ENCODE measurements around the gene CTDP1.
"Not testable (repeated sequence)": the region's sequence is repeated elsewhere in the genome, so short reads cannot be mapped to it uniquely, and the experiment has no call there.

Gene CTDP1

GRCh38 chr18:79720359-79720733, 40.7 kb downstream of the CTDP1 start:
- no peak for DNase-seq

- no peak for DNase-seq
Measured at GRCh38 chr18:79723036-79723435, 43.4 kb downstream of the CTDP1 start.

- no peak for DNase-seq
Measured at GRCh38 chr18:79723628-79724027, 44.0 kb downstream of the CTDP1 start.

- no peak for DNase-seq
Measured at GRCh38 chr18:79724299-79725080, 44.9 kb downstream of the CTDP1 start.

- no peak for DNase-seq
Measured at GRCh38 chr18:79725486-79725885, 45.9 kb downstream of the CTDP1 start.

GRCh38 chr18:79726721-79727120, 47.1 kb downstream of the CTDP1 start:
- DNase-seq, result no peak

- DNase-seq, result no peak
Measured at GRCh38 chr18:79727211-79727610, 47.6 kb downstream of the CTDP1 start.

GRCh38 chr18:79728931-79729586, 49.5 kb downstream of the CTDP1 start:
- no peak for DNase-seq

- no peak for DNase-seq
Measured at GRCh38 chr18:79729611-79730010, 50.0 kb downstream of the CTDP1 start.

GRCh38 chr18:79730804-79731203, 51.2 kb downstream of the CTDP1 start:
- no peak for DNase-seq

GRCh38 chr18:79731881-79732720, 52.5 kb downstream of the CTDP1 start:
- not testable (repeated sequence) for DNase-seq

- no peak for DNase-seq
Measured at GRCh38 chr18:79732721-79733025, 53.1 kb downstream of the CTDP1 start.

GRCh38 chr18:79733135-79733701, 53.6 kb downstream of the CTDP1 start:
- DNase-seq, result no peak

GRCh38 chr18:79733986-79734770, 54.6 kb downstream of the CTDP1 start:
- DNase-seq, result no peak

GRCh38 chr18:79735071-79735980, 55.7 kb downstream of the CTDP1 start:
- DNase-seq, result no peak

- no peak for DNase-seq
Measured at GRCh38 chr18:79736230-79736629, 56.6 kb downstream of the CTDP1 start.

- DNase-seq, result no peak
Measured at GRCh38 chr18:79736846-79737245, 57.2 kb downstream of the CTDP1 start.

GRCh38 chr18:79737426-79737825, 57.8 kb downstream of the CTDP1 start:
- DNase-seq, result no peak

- no peak for DNase-seq
Measured at GRCh38 chr18:79738041-79738461, 58.4 kb downstream of the CTDP1 start.

Measured in nucleus accumbens (tissue), 56 donors.